Upper lobe of right lung (tissue), 1 donor: ENCODE measurements around the gene DENND1B. TPM values are rescaled to one million over a fixed set of nuclear protein-coding genes. Genes with fewer than 3 reads are reported as not detected.

Experiments used
- ATAC-seq: fragments of 200-7000 bp; cut with Tn5 transposase; one replicate; pipeline ENCODE4 v1.9.1; 2020; ENCODE audit warnings: mild to moderate bottlenecking, moderate library complexity
- DNase-seq: peaks from one replicate; pipeline ENCODE4 v3.0.0-alpha.2; 2020
- H3K27ac ChIP-seq: fragments of 200-600 bp; one replicate; pipeline ENCODE4 v1.8.0; 2022
- H3K27me3 ChIP-seq: fragments of 200-600 bp; one replicate; pipeline ENCODE4 v1.8.0; 2022; ENCODE audit warnings: mild to moderate bottlenecking
- H3K36me3 ChIP-seq: fragments of 200-600 bp; one replicate; pipeline ENCODE4 v1.8.0; 2022
- H3K4me1 ChIP-seq: fragments of 200-600 bp; one replicate; pipeline ENCODE4 v1.8.0; 2022
- H3K4me3 ChIP-seq: fragments of 200-600 bp; one replicate; pipeline ENCODE4 v1.8.0; 2022; ENCODE audit warnings: mild to moderate bottlenecking
- H3K9me3 ChIP-seq: fragments of 200-600 bp; one replicate; pipeline ENCODE4 v1.8.0; 2022
- intact Hi-C: fragments of 100-400 bp; cut with DNase I; formaldehyde crosslinking; loops from one replicate; pipeline ENCODE4 v1.11.0; 2022
- total RNA-seq: library from RNA; stranded (reverse); fragmentation: NEBNext Ultra II Directional; extraction: Animal tissue kit (Norgen Biotek cat#: 25700); gene quantifications from one replicate; pipeline ENCODE4 v1.2.1, GENCODE V29; 2021
- TF ChIP-seq, protein P1 (sequence below): fragments of 200-600 bp; IDR thresholded peaks from one replicate; pipeline ENCODE4 v1.8.0; 2022; ENCODE audit warnings: antibody characterized with exemption
- donor health status: DM: no; HTN: yes; CAD: no; lungs with severe emphysema.

Gene DENND1B
- total RNA-seq, 1 donor from 2014 or later = 20.1 TPM

DNA sequence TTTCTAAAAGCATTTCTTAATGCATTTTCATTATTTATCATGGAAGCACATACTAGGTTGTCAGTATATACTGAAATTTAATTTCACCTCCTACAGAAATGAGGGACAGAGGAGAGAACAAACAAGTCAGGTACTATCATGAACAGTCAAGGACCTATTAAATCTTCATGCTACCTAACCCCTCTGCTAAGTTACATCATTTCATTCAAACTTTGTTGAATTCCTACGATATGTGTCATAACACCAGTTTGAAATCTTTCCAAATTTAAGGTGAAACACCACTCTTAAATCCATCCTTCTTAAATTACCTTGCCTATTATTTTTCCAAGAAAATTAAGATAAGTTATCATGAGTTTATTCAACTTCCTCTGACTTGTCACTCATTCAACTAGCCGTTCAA lies 78.9 kb downstream of the DENND1B start:
- H3K4me3 ChIP-seq = no peak overlapping the region
- DNase-seq (no peak), ATAC-seq (no peak)
- intact Hi-C loops = no loop called here
- TF ChIP-seq, protein P1, sequence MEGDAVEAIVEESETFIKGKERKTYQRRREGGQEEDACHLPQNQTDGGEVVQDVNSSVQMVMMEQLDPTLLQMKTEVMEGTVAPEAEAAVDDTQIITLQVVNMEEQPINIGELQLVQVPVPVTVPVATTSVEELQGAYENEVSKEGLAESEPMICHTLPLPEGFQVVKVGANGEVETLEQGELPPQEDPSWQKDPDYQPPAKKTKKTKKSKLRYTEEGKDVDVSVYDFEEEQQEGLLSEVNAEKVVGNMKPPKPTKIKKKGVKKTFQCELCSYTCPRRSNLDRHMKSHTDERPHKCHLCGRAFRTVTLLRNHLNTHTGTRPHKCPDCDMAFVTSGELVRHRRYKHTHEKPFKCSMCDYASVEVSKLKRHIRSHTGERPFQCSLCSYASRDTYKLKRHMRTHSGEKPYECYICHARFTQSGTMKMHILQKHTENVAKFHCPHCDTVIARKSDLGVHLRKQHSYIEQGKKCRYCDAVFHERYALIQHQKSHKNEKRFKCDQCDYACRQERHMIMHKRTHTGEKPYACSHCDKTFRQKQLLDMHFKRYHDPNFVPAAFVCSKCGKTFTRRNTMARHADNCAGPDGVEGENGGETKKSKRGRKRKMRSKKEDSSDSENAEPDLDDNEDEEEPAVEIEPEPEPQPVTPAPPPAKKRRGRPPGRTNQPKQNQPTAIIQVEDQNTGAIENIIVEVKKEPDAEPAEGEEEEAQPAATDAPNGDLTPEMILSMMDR = no peak
- no peak overlapping the region for H3K27ac ChIP-seq
- H3K9me3 ChIP-seq = no peaks in the 10 kb centered on the region
- H3K27me3 ChIP-seq = no peaks in the 10 kb centered on the region
- peaks cover 4% of the 10 kb centered on the region for H3K4me1 ChIP-seq
- H3K36me3 ChIP-seq = no peaks in the 10 kb centered on the region

DNA sequence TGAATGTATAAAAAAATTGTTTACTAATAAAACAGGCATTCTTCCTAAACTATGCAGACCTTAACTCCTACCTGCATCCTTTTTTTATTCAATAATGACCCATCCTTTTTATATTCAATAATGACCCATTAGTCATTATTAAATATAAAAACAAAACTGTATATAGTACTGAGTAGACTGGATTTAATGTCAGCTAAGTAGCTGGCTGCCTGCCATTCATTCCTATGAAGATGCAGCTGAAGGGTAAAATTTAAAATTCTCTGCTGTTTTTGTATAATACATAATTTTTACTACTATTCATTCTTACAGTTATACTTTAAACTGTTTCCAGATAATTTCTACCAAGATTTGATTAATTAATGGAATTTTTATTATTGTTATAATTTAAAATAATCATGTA lies 79.3 kb downstream of the DENND1B start:
- H3K9me3 ChIP-seq = no peaks in the 10 kb centered on the region
- H3K36me3 ChIP-seq = no peaks in the 10 kb centered on the region
- H3K4me1 ChIP-seq = peaks cover 4% of the 10 kb centered on the region
- TF ChIP-seq, protein P1 = no peak
- DNase-seq (no peak), ATAC-seq (no peak)
- no peak overlapping the region for H3K4me3 ChIP-seq
- intact Hi-C loops = no loop called here
- H3K27ac ChIP-seq = no peak overlapping the region
- H3K27me3 ChIP-seq = no peaks in the 10 kb centered on the region

DNA sequence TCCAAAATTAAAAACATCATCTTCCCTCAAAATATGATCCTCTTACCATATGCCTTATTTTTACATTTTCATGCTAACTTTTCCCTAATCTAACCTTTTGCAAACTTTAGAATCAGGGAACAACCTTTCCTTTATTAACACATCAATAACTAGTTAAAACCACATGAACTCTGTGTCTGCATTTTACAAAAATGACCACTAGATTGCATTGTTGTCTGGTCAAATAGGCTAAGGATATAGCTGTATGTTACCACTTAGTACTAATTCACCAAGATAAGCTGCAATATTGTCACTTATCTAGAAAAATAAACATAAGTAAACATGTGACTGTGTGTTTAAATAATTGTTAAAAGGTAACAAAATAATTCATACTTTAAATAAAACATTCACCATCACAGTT lies 82.3 kb downstream of the DENND1B start:
- H3K27me3 ChIP-seq = no peaks in the 10 kb centered on the region
- intact Hi-C loops = no loop called here
- TF ChIP-seq, protein P1 = peak; percentile 20
- no peak overlapping the region for H3K4me3 ChIP-seq
- H3K36me3 ChIP-seq = no peaks in the 10 kb centered on the region
- H3K4me1 ChIP-seq = peaks cover 4% of the 10 kb centered on the region
- no peak for DNase-seq
- no peak for ATAC-seq
- H3K9me3 ChIP-seq = peaks cover 4% of the 10 kb centered on the region
- no peak overlapping the region for H3K27ac ChIP-seq

DNA sequence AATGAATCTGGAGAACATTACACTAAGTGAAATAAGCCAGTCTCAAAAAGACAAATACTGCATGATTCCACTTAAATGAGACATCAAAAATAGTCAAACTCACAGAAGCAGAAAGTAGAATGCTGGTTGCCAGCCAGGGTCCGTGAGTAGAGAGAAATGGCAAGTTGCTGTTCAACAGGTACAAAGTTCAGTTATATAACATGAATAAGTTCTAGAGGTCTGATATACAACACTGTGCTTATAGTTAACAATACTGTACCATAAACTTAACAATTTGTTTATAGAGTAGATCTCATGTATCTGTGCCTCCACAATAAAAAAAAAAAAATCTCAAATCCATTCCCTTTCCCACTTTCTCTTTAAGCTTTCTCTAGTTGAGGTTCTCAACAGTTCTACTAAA lies 83.5 kb downstream of the DENND1B start:
- Histone ChIP-seq H3K9me3 (peaks cover 4% of the 10 kb centered on the region), H3K4me3 (no peak overlapping the region), H3K36me3 (no peaks in the 10 kb centered on the region), H3K27ac (no peak overlapping the region), H3K27me3 (no peaks in the 10 kb centered on the region), H3K4me1 (peaks cover 4% of the 10 kb centered on the region)
- DNase-seq (no peak), ATAC-seq (no peak)
- TF ChIP-seq, protein P1 = no peak
- intact Hi-C loops = no loop called here

DNA sequence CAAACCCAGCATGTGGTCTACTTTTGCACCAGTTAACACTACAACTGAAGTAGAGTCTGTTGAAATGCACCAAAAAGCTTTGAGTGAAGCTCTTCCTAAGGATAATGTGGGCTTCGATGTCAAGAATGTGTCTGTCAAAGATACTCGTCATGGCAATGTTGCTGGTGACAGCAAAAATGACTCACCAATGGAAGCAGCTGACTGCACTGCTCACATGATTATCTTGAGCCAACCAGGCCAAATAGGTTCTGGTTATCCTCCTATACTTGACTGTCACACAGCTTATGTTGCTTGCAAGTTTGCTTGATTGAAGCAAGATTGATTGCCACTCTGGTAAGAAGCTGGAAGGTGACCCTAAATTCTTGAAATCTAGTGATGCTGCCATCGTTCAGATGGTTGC lies 85.2 kb downstream of the DENND1B start:
- H3K4me1 ChIP-seq = peaks cover 4% of the 10 kb centered on the region

More for the DNA sequence above, 85.2 kb downstream of the DENND1B start:
- Histone ChIP-seq H3K9me3 (peaks cover 4% of the 10 kb centered on the region), H3K36me3 (no peaks in the 10 kb centered on the region), H3K27ac (no peak overlapping the region), H3K27me3 (no peaks in the 10 kb centered on the region), H3K4me3 (no peak overlapping the region)
- TF ChIP-seq, protein P1 = no peak
- no peak for ATAC-seq
- intact Hi-C loops = no loop called here
- DNase-seq = no peak
